Stimulated activated naive CD8-positive, alpha-beta T cell treated with anti-CD3 and anti-CD28 coated beads, Interleukin-15, amount 100 ng/mL, for 72 hours (primary cell): ENCODE data around the gene HTR6.

ENCODE experiments used
- ATAC-seq: fragments of 150-1000 bp; cut with Tn5 transposase; 2 replicates; pipeline ENCODE4 v1.10.0; 2021; ENCODE audit warnings: mild to moderate bottlenecking, moderate library complexity
- DNase-seq, 2 donors: peaks; one replicate each; pipeline ENCODE4 v3.0.0; 2021 to 2022
- H3K27ac Mint-ChIP-seq, 2 donors: one replicate each; pipeline ENCODE4 v1.8.0; 2022; ENCODE audit warnings: mild to moderate bottlenecking in 2 of 2, mixed read lengths in 2 of 2, moderate library complexity in 2 of 2
- H3K27me3 Mint-ChIP-seq: one replicate; pipeline ENCODE4 v1.8.0; 2022; ENCODE audit warnings: mixed read lengths
- H3K4me1 Mint-ChIP-seq: one replicate; pipeline ENCODE4 v1.8.0; 2022; ENCODE audit warnings: mild to moderate bottlenecking, mixed read lengths
- H3K4me3 Mint-ChIP-seq, 2 donors: one replicate each; pipeline ENCODE4 v1.8.0; 2022; ENCODE audit warnings: mild to moderate bottlenecking in 2 of 2, mixed read lengths in 2 of 2, moderate library complexity in 1 of 2
- H3K9me3 Mint-ChIP-seq, 2 donors: one replicate each; pipeline ENCODE4 v1.8.0; 2022; ENCODE audit warnings: mixed read lengths in 2 of 2

The HTR6 gene

DNA sequence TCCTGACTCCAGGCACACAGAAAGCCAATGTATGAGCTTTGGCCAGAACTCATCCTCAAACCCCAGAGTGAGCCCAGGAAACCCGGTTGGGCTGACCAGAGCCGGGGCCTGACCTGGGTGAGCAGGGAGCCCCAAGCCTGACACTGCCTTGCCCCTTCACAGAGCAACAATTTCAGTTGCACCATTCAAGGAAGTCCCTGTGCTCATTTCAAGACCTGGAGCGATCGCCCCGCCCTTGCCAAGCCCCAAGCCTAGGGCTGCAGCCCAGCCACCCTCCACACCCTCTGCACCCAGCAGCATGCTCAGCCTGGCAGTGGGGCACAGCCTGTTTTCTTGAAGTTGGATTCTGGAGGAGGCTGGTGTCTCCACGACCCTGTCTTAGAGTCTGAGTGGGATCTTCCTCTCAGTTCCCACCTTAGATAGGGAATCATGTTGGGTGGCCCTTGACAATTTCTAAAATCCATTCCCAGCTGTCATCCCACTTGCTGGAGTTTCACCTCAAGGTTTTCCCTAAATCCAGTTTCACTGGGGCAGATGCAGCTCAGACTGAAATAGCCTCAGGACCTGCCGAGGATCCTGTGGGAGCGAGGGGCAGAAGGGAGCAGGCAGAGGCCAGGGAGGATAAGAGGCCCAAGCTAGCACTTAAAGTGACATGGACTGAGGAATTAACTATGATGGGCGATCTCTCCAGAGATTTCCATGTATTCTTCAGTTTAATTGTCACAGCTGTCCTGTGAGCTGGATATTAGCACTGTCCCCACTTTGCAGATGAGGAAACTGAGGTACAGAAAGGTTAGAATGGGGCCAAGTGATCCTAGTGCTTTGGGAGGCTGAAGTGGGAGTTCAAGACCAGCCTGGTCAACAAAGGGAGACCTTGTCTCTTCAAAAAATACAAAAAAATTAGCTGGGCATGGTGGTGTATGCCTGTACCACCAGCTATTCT lies 18.0 kb upstream of the HTR6 start:
- ATAC-seq (peak; percentile 14), DNase-seq (peak in 1 of 2 donors; percentile 31)
- Mint-ChIP-seq H3K27me3 (peaks cover 13% of the 10 kb centered on the region), H3K27ac (peak overlapping the region in 1 of 2 donors; percentile 57), H3K4me1 (peaks cover 68% of the 10 kb centered on the region), H3K9me3 (no peaks in the 10 kb centered on the region), H3K4me3 (peak overlapping the region; percentile 94 to 95)

DNA sequence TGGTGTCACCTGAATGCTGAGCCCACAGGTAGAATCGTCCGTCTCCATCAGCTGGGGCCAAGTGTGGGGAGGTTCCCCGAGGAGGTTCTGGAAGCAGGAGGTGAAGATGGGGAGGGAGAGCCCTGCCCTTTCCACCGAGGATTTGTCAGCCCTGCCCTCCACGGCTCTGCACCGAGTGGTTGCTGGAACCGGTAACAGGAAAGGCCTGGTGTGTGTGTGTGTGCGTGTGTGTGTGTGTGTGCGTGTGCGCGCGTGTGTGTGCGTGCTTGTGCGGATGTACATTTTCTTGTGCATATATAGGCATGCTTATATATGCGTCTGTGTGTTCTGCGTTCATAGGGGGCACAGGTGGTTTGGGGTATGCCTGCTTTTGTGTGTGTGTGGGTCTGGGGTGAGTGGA lies 17.0 kb upstream of the HTR6 start:
- Mint-ChIP-seq H3K4me3 (peak overlapping the region; percentile 72 to 95), H3K27me3 (peaks cover 10% of the 10 kb centered on the region), H3K27ac (peak overlapping the region in 1 of 2 donors; percentile 43), H3K4me1 (peaks cover 72% of the 10 kb centered on the region), H3K9me3 (no peaks in the 10 kb centered on the region)
- peak in 1 of 2 donors; percentile 33 for DNase-seq
- no peak for ATAC-seq

DNA sequence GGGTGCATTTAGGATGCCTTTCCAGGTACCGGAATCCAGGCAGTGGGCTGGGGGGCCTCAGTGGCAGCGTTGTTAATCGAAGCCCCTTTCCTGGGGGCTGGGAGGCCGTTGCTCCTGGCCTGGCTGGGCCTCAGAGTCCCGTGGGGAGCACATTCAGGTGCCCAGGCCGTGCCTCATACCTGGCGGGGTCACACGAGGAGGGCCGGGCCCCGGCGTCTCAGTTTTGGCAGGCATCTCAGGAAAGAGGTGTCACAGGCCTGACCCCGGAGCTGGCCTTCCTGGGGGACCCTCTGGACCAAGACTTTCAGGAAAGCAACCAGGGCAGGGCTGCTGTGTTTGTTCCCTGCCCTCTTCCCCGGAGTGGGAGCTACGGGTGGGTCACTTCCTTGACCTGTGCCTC lies 16.4 kb upstream of the HTR6 start:
- H3K27me3 Mint-ChIP-seq = peaks cover 4% of the 10 kb centered on the region
- ATAC-seq (no peak), DNase-seq (no peak)
- H3K4me3 Mint-ChIP-seq = peak overlapping the region in 1 of 2 donors; percentile 95
- no peak overlapping the region for H3K27ac Mint-ChIP-seq
- no peaks in the 10 kb centered on the region for H3K9me3 Mint-ChIP-seq
- H3K4me1 Mint-ChIP-seq = peaks cover 67% of the 10 kb centered on the region

DNA sequence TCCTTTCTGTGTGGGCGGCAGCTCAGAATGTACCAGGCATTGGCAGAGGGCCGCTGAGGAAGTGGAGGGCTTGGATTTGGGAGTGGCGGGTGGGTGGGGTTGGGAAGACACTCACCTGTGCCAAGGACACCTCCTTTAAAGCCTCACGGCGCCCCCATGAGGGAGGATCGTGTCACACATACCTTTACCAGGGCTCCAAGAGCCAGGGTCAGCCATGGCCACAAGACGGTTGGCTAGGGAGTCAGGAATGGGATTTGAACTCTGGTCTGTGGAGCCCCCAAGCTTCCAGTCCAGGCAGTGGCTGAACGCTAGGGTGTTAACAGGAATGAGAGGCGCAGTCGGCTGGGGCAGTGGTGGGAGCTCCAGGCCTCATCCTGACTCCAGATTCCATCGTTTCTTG lies 16.0 kb upstream of the HTR6 start:
- Mint-ChIP-seq H3K4me1 (peaks cover 67% of the 10 kb centered on the region), H3K4me3 (no peak overlapping the region), H3K27me3 (no peaks in the 10 kb centered on the region), H3K27ac (no peak overlapping the region), H3K9me3 (no peaks in the 10 kb centered on the region)
- DNase-seq (no peak), ATAC-seq (no peak)

DNA sequence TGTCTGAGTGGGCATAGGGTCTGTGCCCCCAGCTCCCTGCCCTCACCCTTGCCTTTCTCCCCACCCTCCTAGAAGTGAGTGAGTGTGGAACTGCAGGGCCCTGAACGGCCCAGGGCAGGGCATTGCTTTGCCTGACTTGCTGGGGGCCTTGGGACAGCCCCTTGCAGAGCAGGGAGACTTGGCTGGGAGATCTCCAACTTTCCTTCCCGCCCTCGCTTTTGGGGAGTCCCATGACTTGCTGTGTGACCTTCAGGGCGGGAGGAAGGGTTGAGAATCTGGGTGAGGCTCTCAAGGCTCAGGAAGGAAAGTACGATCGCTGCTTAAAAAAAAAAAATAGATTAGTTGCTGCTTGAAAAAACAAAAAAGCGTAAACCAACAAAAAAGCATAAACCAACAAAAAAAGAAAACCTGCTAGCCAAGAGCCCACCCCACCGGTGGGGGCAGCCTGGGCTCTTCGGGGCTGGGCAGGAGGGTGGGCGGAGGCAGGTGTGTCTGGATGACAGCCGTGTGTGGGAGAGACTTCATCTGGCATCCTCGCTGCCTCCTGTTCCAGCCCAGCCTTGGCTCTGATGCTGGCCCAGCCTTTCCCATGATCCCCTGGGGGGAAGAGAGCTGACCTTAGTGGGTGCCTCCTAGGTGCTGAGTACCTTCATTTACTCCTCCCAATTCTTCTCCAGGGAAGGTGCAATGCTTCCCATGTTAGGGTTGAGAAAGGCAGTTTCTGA lies 14.1 kb upstream of the HTR6 start:
- H3K27me3 Mint-ChIP-seq = no peaks in the 10 kb centered on the region
- DNase-seq = no peak

DNA sequence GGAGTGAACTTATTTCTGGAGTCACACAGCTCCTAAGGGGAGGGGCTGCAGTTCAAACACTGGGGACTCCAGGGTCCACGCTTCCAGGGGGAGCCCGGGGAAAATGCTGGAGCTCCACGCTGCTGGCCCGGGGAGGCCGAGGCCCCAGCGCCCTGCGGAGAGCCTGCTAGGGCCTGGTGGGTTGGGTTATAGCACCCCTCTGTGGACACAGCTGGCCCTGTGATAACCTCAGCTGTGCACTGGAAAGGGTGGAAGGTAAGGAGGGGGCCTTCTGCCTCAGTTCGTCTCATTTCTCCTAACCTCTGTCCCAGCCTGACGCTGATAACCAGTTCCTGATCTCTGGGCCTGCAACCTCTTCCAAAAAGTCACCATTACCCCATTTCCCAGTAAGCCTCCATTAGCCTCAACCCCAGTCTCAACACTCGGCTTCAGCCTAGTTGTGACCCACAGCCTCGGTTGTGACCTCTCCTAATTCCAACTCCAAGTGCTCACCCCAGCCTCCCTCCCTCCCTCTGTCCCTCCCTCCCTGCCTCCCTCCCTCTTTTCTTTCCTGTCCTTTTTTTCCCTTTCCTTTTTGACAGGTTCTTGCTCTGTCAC lies 13.4 kb upstream of the HTR6 start:
- peaks cover 62% of the 10 kb centered on the region for H3K4me1 Mint-ChIP-seq
- H3K9me3 Mint-ChIP-seq = no peaks in the 10 kb centered on the region
- no peak overlapping the region for H3K27ac Mint-ChIP-seq
- H3K27me3 Mint-ChIP-seq = no peaks in the 10 kb centered on the region
- DNase-seq (peak; percentile 54 to 57), ATAC-seq (peak; percentile 80)
- H3K4me3 Mint-ChIP-seq = no peak overlapping the region

More for the DNA sequence above, 14.1 kb upstream of the HTR6 start:
- H3K4me1 Mint-ChIP-seq = peaks cover 68% of the 10 kb centered on the region
- ATAC-seq = no peak
- H3K27ac Mint-ChIP-seq = peak overlapping the region in 1 of 2 donors; percentile 19
- no peaks in the 10 kb centered on the region for H3K9me3 Mint-ChIP-seq
- peak overlapping the region in 1 of 2 donors; percentile 49 for H3K4me3 Mint-ChIP-seq

DNA sequence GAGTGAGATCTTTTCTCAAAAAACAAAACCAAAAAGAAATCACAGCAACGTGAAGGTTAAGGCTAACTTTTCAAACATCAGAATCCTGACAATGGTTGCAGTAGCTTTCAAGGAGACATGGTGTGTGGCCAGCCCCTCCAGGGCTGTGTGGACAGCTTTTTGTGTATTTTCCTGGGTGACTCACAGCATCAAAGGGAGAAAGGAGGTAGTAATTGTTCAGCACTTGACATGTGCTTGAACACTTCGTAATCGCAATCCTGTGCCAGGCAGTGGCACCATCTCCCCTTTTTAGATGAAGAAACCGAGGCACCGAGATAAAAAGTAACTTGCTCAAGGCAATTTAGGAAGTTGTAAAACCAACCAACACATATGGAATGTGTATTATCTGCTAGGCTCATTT lies 10.3 kb upstream of the HTR6 start:
- Mint-ChIP-seq H3K4me3 (no peak overlapping the region), H3K27me3 (peaks cover under 1% of the 10 kb centered on the region), H3K4me1 (peaks cover 38% of the 10 kb centered on the region), H3K27ac (no peak overlapping the region), H3K9me3 (no peaks in the 10 kb centered on the region)
- ATAC-seq (no peak), DNase-seq (no peak)

DNA sequence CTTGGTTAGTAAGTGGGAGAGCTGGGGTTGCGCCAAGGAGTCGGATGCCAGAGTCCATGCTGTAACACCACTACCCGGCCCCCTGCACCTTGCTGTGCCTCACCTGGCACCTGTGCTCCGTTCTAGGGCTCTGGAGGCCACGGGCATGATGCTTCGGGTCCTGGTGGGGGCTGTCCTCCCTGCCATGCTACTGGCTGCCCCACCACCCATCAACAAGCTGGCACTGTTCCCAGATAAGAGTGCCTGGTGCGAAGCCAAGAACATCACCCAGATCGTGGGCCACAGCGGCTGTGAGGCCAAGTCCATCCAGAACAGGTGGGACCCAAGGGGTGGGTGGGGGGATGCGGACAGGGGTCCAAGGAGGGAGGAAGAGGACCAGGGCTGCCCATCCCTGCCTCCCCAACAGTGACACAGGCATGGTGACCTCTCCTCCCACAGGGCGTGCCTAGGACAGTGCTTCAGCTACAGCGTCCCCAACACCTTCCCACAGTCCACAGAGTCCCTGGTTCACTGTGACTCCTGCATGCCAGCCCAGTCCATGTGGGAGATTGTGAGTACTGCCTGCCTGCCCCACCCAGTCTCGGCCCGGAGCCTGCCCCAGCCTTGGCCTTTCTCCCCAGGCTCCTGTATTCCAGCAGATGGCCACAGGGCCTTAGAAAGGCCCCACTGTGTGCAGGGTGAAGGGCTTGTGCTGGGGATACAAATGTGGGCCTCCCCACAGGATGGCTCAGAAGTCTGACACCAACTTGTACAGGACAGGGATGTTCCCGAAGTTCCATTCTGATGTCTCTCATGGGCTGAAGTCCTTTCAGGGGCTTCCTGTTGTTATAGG lies 9.6 kb upstream of the HTR6 start:
- DNase-seq (no peak), ATAC-seq (no peak)
- H3K9me3 Mint-ChIP-seq = no peaks in the 10 kb centered on the region
- H3K4me3 Mint-ChIP-seq = no peak overlapping the region
- no peak overlapping the region for H3K27ac Mint-ChIP-seq
- peaks cover 39% of the 10 kb centered on the region for H3K4me1 Mint-ChIP-seq
- peaks cover 8% of the 10 kb centered on the region for H3K27me3 Mint-ChIP-seq

DNA sequence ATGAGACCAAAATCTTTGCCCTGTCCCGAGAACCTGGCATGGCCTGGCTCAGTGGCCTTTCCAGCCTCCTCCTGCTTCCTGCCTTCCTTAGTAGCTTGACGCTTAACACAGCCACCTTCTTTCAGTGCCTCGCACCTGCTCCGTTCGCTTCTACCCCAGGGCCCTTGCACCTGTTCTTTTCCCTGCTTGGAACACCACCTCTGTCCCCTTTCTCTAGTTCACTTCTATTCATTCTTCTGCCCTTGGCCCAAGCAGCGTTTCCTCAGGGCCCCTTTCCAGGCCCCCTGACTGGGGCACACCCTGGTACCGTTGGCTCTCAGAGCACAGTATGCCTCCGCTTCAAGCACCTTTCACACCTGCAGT lies 9.0 kb upstream of the HTR6 start:
- peaks cover 12% of the 10 kb centered on the region for H3K27me3 Mint-ChIP-seq
- no peak overlapping the region for H3K27ac Mint-ChIP-seq
- peaks cover 33% of the 10 kb centered on the region for H3K4me1 Mint-ChIP-seq
- H3K4me3 Mint-ChIP-seq = no peak overlapping the region
- no peak for ATAC-seq
- no peak for DNase-seq
- no peaks in the 10 kb centered on the region for H3K9me3 Mint-ChIP-seq

DNA sequence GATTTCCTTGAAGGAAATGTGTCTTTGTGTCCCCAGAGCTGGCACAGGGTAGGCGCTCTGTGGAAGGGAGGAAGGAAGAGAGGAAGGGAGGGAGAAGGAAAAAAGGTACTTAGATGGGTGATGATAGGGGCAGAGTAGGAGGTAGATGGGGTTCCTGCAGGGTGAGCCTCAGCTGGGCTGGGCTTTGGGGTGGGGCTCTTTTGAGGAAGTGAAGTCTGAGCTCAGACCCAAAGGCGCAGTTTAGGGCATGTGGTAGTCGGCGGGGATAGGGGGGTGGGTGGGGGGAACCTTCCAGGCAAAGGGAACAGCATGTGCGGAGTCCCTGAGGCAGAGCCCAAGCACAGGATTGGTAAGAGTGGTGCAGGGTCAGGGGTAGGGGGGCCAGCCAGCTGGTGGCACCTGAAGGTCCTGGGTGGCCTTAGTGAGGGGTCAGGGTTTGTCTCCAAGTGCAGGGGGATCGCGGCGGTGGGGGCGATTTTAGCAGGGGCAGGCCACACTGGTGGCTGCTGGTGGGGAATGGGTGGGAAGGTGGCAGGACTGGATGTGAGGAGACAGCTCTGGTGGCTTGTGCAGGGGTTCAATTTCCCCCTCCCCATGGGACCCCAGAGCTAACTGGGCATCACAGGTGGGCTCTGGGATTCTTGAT lies 8.4 kb upstream of the HTR6 start:
- Mint-ChIP-seq H3K4me1 (peaks cover 27% of the 10 kb centered on the region), H3K4me3 (no peak overlapping the region), H3K9me3 (no peaks in the 10 kb centered on the region), H3K27me3 (peaks cover 17% of the 10 kb centered on the region), H3K27ac (no peak overlapping the region)
- DNase-seq = no peak
- no peak for ATAC-seq

DNA sequence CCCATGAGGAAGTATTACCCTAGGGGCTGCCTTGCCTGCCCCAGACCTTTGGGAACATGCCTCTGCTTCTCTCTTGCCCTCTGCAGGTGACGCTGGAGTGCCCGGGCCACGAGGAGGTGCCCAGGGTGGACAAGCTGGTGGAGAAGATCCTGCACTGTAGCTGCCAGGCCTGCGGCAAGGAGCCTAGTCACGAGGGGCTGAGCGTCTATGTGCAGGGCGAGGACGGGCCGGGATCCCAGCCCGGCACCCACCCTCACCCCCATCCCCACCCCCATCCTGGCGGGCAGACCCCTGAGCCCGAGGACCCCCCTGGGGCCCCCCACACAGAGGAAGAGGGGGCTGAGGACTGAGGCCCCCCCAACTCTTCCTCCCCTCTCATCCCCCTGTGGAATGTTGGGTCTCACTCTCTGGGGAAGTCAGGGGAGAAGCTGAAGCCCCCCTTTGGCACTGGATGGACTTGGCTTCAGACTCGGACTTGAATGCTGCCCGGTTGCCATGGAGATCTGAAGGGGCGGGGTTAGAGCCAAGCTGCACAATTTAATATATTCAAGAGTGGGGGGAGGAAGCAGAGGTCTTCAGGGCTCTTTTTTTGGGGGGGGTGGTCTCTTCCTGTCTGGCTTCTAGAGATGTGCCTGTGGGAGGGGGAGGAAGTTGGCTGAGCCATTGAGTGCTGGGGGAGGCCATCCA lies 7.8 kb upstream of the HTR6 start:
- H3K27ac Mint-ChIP-seq = no peak overlapping the region
- H3K4me3 Mint-ChIP-seq = no peak overlapping the region
- peaks cover 21% of the 10 kb centered on the region for H3K4me1 Mint-ChIP-seq
- H3K27me3 Mint-ChIP-seq = peaks cover 19% of the 10 kb centered on the region
- ATAC-seq (no peak), DNase-seq (no peak)
- H3K9me3 Mint-ChIP-seq = no peaks in the 10 kb centered on the region

DNA sequence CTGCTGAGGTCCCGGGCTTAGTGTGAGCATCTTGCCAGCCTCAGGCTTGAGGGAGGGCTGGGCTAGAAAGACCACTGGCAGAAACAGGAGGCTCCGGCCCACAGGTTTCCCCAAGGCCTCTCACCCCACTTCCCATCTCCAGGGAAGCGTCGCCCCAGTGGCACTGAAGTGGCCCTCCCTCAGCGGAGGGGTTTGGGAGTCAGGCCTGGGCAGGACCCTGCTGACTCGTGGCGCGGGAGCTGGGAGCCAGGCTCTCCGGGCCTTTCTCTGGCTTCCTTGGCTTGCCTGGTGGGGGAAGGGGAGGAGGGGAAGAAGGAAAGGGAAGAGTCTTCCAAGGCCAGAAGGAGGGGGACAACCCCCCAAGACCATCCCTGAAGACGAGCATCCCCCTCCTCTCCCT lies 7.2 kb upstream of the HTR6 start:
- H3K27ac Mint-ChIP-seq = no peak overlapping the region
- ATAC-seq (no peak), DNase-seq (no peak)
- H3K4me3 Mint-ChIP-seq = no peak overlapping the region
- H3K9me3 Mint-ChIP-seq = no peaks in the 10 kb centered on the region
- peaks cover 20% of the 10 kb centered on the region for H3K27me3 Mint-ChIP-seq
- peaks cover 19% of the 10 kb centered on the region for H3K4me1 Mint-ChIP-seq

DNA sequence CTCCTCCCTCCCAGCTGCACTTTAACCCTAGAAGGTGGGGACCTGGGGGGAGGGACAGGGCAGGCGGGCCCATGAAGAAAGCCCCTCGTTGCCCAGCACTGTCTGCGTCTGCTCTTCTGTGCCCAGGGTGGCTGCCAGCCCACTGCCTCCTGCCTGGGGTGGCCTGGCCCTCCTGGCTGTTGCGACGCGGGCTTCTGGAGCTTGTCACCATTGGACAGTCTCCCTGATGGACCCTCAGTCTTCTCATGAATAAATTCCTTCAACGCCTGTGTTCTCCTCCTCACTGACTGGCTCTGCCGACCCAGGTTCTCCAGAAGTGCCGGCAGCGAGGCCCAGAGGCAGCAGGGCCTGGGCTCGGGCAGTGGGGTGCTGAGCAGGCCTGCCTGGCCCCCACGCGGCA lies 6.5 kb upstream of the HTR6 start:
- Mint-ChIP-seq H3K27ac (no peak overlapping the region), H3K9me3 (no peaks in the 10 kb centered on the region), H3K27me3 (peaks cover 27% of the 10 kb centered on the region), H3K4me3 (no peak overlapping the region), H3K4me1 (peaks cover 19% of the 10 kb centered on the region)
- ATAC-seq (no peak), DNase-seq (no peak)

DNA sequence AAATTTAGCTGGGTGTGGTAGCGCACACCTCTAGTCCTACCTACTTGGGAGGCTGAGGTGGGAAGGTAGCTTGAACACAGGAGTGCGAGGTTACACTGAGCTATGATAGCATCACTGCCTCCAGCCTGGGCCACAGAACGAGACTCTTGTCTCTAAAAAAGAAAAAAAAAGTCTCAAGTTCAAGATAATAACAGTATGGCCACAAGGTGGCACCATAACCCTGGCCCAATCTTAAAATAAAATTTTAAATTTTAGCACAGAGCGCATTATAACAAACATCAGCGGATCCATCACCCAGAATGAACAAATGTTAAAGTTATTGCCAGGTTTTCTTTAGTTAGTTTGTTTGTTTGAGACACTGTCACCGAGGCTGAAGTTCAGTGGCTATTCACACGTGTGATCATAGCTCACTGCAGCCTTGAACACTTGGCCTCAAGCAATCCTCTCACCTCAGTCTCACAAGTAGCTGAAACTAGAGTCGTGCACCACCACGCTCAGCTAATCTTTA lies 2.9 kb upstream of the HTR6 start:
- Mint-ChIP-seq H3K9me3 (no peaks in the 10 kb centered on the region), H3K27ac (no peak overlapping the region), H3K4me3 (no peak overlapping the region), H3K27me3 (peaks cover 59% of the 10 kb centered on the region), H3K4me1 (peaks cover 23% of the 10 kb centered on the region)
- DNase-seq (peak; percentile 28 to 38), ATAC-seq (no peak)
